ENCODE results near the gene TTYH3.
"Not testable (repeated sequence)": the region's sequence is repeated elsewhere in the genome, so short reads cannot be mapped to it uniquely, and the experiment has no call there.

DNA sequence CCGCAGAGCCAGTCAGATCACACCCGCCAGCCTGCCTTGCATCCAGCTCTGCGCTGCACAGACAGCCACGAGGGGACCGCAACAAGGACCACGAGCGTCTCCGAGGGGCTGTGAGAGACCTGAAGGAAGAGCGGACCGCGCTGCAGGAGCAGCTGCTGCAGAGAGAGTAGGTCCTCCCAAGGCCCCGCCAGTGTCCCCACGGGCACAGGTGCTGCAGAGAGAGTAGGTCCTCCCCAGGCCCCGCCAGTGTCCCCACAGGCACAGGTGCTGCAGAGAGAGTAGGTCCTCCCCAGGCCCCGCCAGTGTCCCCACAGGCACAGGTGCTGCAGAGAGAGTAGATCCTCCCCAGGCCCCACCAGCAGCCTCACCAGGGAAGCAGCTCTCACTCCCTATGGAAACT is 41.8 kb upstream of the TTYH3 start:
- TF ChIP-seq, protein P1, sequence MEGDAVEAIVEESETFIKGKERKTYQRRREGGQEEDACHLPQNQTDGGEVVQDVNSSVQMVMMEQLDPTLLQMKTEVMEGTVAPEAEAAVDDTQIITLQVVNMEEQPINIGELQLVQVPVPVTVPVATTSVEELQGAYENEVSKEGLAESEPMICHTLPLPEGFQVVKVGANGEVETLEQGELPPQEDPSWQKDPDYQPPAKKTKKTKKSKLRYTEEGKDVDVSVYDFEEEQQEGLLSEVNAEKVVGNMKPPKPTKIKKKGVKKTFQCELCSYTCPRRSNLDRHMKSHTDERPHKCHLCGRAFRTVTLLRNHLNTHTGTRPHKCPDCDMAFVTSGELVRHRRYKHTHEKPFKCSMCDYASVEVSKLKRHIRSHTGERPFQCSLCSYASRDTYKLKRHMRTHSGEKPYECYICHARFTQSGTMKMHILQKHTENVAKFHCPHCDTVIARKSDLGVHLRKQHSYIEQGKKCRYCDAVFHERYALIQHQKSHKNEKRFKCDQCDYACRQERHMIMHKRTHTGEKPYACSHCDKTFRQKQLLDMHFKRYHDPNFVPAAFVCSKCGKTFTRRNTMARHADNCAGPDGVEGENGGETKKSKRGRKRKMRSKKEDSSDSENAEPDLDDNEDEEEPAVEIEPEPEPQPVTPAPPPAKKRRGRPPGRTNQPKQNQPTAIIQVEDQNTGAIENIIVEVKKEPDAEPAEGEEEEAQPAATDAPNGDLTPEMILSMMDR (conservative IDR thresholded peaks at IDR 0.05): not testable (repeated sequence)
- not testable (repeated sequence) for TF ChIP-seq EZH2 (IDR thresholded peaks at IDR 0.05; ENCODE audit: low read depth)
